ENCODE results near the gene FBXL3.

- TF ChIP-seq EZH2 (IDR thresholded peaks at IDR 0.05; ENCODE audit: borderline replicate concordance, insufficient read depth, low read length, poor library complexity, severe bottlenecking) (no peak), POLR2AphosphoS5 (IDR thresholded peaks at IDR 0.05) (no peak), CTCF (IDR thresholded peaks at IDR 0.05; ENCODE audit: poor library complexity, severe bottlenecking) (no peak)
These were observed 2.5 kb upstream of the FBXL3 start for GRCh38 chr13:77029436-77029835.

Measured in neural cell (in vitro differentiated cells).